B cell (primary cell): ENCODE data around the gene PROCR. TPM values are rescaled to one million over a fixed set of nuclear protein-coding genes. Genes with fewer than 3 reads are reported as not detected.
"Not testable (repeated sequence)": the region's sequence is repeated elsewhere in the genome, so short reads cannot be mapped to it uniquely, and the experiment has no call there.

Source experiments
- ATAC-seq: fragments of 200-7000 bp; cut with Tn5 transposase; one replicate; pipeline ENCODE4 v1.10.0; 2021; ENCODE audit warnings: low read depth, mild to moderate bottlenecking, moderate number of reproducible peaks, moderate library complexity
- CTCF ChIA-PET: fragments of 350-600 bp; sonication (Branson Sonifier 250); formaldehyde crosslinking; loops from one replicate; lab custom pipeline; 2021; ENCODE audit warnings: antibody characterized with exemption, inconsistent platforms; lab: Charles Lee
- POLR2A ChIA-PET: fragments of 350-600 bp; sonication (Branson Sonifier 250); formaldehyde crosslinking; loops from one replicate; lab custom pipeline; 2021; ENCODE audit warnings: antibody characterized with exemption; lab: Charles Lee
- DNase-seq: peaks from one replicate; pipeline ENCODE4 v3.0.0; 2013
- H2AFZ ChIP-seq: 2 replicates; pipeline ENCODE4 v1.6.1; 2012; ENCODE audit warnings: mild to moderate bottlenecking, low read depth, low read length; ENCODE audit not compliant: insufficient read depth, poor library complexity, severe bottlenecking
- H3K27ac ChIP-seq, 2 donors: 1 replicate in 1 of 2; 2 replicates in 1 of 2; pipeline ENCODE4 v1.5.1; 2012 to 2013; ENCODE audit warnings: low read length in 2 of 2, mild to moderate bottlenecking in 2 of 2, moderate library complexity in 1 of 2
- H3K27me3 ChIP-seq, 4 experiments: fragments of 200-600 bp in 1 of 4; sonication (generic) in 1 of 4; replicated peaks in 1 of 4; 1 replicate in 2 of 4; 2 replicates in 2 of 4; pipeline versions ENCODE4 v1.6.1 to v1.7.0; 2013 to 2016; ENCODE audit warnings: low read length in 3 of 4, mild to moderate bottlenecking in 2 of 4, mixed read lengths in 1 of 4, moderate library complexity in 1 of 4; ENCODE audit not compliant: insufficient read depth in 4 of 4, control insufficient read depth in 3 of 4; ENCODE audit errors: control extremely low read depth in 1 of 4
- H3K36me3 ChIP-seq, 2 experiments: replicated peaks in 1 of 2; 1 replicate in 1 of 2; 2 replicates in 1 of 2; pipeline versions ENCODE4 v1.6.1 to v1.7.1; 2013; ENCODE audit warnings: low read length in 1 of 2; ENCODE audit not compliant: insufficient read depth in 2 of 2, control insufficient read depth in 1 of 2; ENCODE audit errors: control extremely low read depth in 1 of 2, extremely low read depth in 1 of 2
- H3K4me1 ChIP-seq, 2 donors: fragments of 200-600 bp in 1 of 2; sonication (generic) in 1 of 2; 1 replicate in 1 of 2; 2 replicates in 1 of 2; pipeline versions ENCODE4 v1.5.1 to v1.6.1; 2013 to 2017; ENCODE audit warnings: low read length in 2 of 2; ENCODE audit not compliant: control insufficient read depth in 2 of 2, insufficient read depth in 2 of 2
- H3K4me2 ChIP-seq: replicated peaks from 2 replicates; pipeline ENCODE3; 2012; ENCODE audit warnings: mild to moderate bottlenecking, low read depth, low read length; ENCODE audit not compliant: poor library complexity, severe bottlenecking
- H3K4me3 ChIP-seq, 5 experiments: fragments of 200-600 bp in 1 of 5; sonication (generic) in 1 of 5; 1 replicate in 3 of 5; 2 replicates in 2 of 5; pipeline versions ENCODE4 v1.5.1 to v1.7.0; 2011 to 2016; ENCODE audit warnings: low read length in 4 of 5, mild to moderate bottlenecking in 4 of 5, low read depth in 2 of 5, control low read depth in 1 of 5, moderate library complexity in 1 of 5; ENCODE audit not compliant: insufficient read depth in 1 of 5; ENCODE audit errors: control extremely low read depth in 1 of 5, extremely low read depth in 1 of 5
- H3K79me2 ChIP-seq: fragments of 200-600 bp; sonication (generic); one replicate; pipeline ENCODE4 v1.6.0; 2016; ENCODE audit warnings: low read length; ENCODE audit not compliant: control insufficient read depth, insufficient read depth
- H3K9ac ChIP-seq: fragments of 200-600 bp; sonication (generic); 2 replicates; pipeline ENCODE4 v1.6.1; 2017; ENCODE audit warnings: mild to moderate bottlenecking, low read length, moderate library complexity
- H3K9me3 ChIP-seq, 3 donors: one replicate each; pipeline versions ENCODE4 v1.6.1 to v1.7.1; 2013; ENCODE audit warnings: low read length in 2 of 3; ENCODE audit not compliant: control insufficient read depth in 2 of 3, insufficient read depth in 1 of 3; ENCODE audit errors: control extremely low read depth in 1 of 3
- H4K20me1 ChIP-seq: 2 replicates; pipeline ENCODE4 v1.6.0; 2012; ENCODE audit warnings: mild to moderate bottlenecking, low read length; ENCODE audit not compliant: insufficient read depth, control insufficient read depth, poor library complexity, severe bottlenecking
- H3K27ac Mint-ChIP-seq: one replicate; pipeline ENCODE4 v1.8.0; 2021; ENCODE audit warnings: mixed read lengths
- H3K27me3 Mint-ChIP-seq: one replicate; pipeline ENCODE4 v1.8.0; 2021; ENCODE audit warnings: mixed read lengths
- H3K4me1 Mint-ChIP-seq: one replicate; pipeline ENCODE4 v1.8.0; 2021; ENCODE audit warnings: mixed read lengths
- H3K4me3 Mint-ChIP-seq: one replicate; pipeline ENCODE4 v1.8.0; 2021; ENCODE audit warnings: mixed read lengths
- H3K9me3 Mint-ChIP-seq: one replicate; pipeline ENCODE4 v1.8.0; 2022; ENCODE audit warnings: mixed read lengths; ENCODE audit not compliant: insufficient read depth
- CTCF ChIP-seq: fragments of 200-600 bp; IDR thresholded peaks from one replicate; pipeline ENCODE4 v1.8.0; 2022; ENCODE audit warnings: antibody characterized with exemption, mild to moderate bottlenecking
- EZH2 ChIP-seq: IDR thresholded peaks from 2 replicates; pipeline ENCODE4 v1.6.1; 2012; ENCODE audit warnings: borderline replicate concordance, low read depth, mild to moderate bottlenecking, moderate library complexity, low read length; ENCODE audit not compliant: insufficient read depth, poor library complexity, severe bottlenecking
- WGBS: methylation state at CpG from one replicate; pipeline ENCODE4 v1.1.5; 2013; ENCODE audit warnings: missing lambda C conversion rate; ENCODE audit not compliant: insufficient coverage; 5-methylcytosine and 5-hydroxymethylcytosine counted together
- intact Hi-C: fragments of 100-400 bp; cut with micrococcal nuclease; formaldehyde crosslinking; loops from one replicate; pipeline ENCODE4 v1.10.0; 2022
- polyA plus RNA-seq: library from polyadenylated mRNA; depleted of rRNA; stranded (reverse); fragments of >200 nt; gene quantifications from 2 replicates; pipeline ENCODE4 v1.2.3, GENCODE V29; 2012
- total RNA-seq, 2 donors: library from RNA; stranded (reverse); fragments of 120-200 nt in 1 of 2; gene quantifications; 1 replicate in 1 of 2; 2 replicates in 1 of 2; pipeline versions ENCODE4 v1.2.3 to v1.2.4, GENCODE V29; 2013 to 2022

The PROCR gene
- total and polyA plus RNA-seq, 2 donors (not counting 1 experiment from before 2014, with no cell fraction given) = 0.30 to 0.57 TPM

- Histone ChIP-seq H3K27ac (no peak overlapping the region), H3K79me2 (no peaks in the 10 kb centered on the region), H3K4me2 (no peak overlapping the region), H3K27me3 (no peaks in the 10 kb centered on the region), H4K20me1 (no peaks in the 10 kb centered on the region), H3K9ac (no peak overlapping the region), H3K36me3 (peaks cover 0 to 3% of the 10 kb centered on the region in 2 experiments), H3K4me1 (no peaks in the 10 kb centered on the region), H2AFZ (no peak overlapping the region), H3K4me3 (no peak overlapping the region), H3K9me3 (peaks cover 0 to 24% (median 17%) of the 10 kb centered on the region in 3 donors)
- POLR2A ChIA-PET = no interaction called here
- ATAC-seq = no peak
- Mint-ChIP-seq H3K4me1 (no peaks in the 10 kb centered on the region), H3K4me3 (no peak overlapping the region), H3K9me3 (peaks cover 2% of the 10 kb centered on the region), H3K27ac (no peak overlapping the region), H3K27me3 (no peaks in the 10 kb centered on the region)
- intact Hi-C loops = no loop called here
- DNase-seq = no peak
- CTCF ChIA-PET = no interaction called here
- WGBS = no CpG with 5 or more reads among the region's 1 CpG
- TF ChIP-seq EZH2 (no peak), CTCF (no peak)
Measured at GRCh38 chr20:35200267-35200666, 28.4 kb downstream of the PROCR start.

- H3K4me2 ChIP-seq, intact Hi-C loops, H3K4me1 ChIP-seq, H3K9ac ChIP-seq, H3K27ac ChIP-seq, H3K27me3 Mint-ChIP-seq, H3K4me1 Mint-ChIP-seq, H3K27ac Mint-ChIP-seq, H2AFZ ChIP-seq, H4K20me1 ChIP-seq, H3K36me3 ChIP-seq, CTCF ChIA-PET, H3K79me2 ChIP-seq, POLR2A ChIA-PET, DNase-seq, H3K9me3 Mint-ChIP-seq, H3K27me3 ChIP-seq, H3K4me3 ChIP-seq, ATAC-seq, H3K4me3 Mint-ChIP-seq: not testable (repeated sequence)
- peaks cover 0 to 16% (median 12%) of the 10 kb centered on the region in 3 donors for H3K9me3 ChIP-seq
- WGBS = 100% methylated on average over 3 of the region's 5 CpGs
Measured at GRCh38 chr20:35201467-35201866, 29.6 kb downstream of the PROCR start.
